Measurements from ENCODE around the gene ATG9B. TPM values are rescaled to one million over a fixed set of nuclear protein-coding genes. Genes with fewer than 3 reads are reported as not detected.

The ATG9B gene
- total and polyA plus RNA-seq, 2 donors (not counting 1 experiment from before 2014, with no cell fraction given) = 5.1 to 7.2 TPM

DNA sequence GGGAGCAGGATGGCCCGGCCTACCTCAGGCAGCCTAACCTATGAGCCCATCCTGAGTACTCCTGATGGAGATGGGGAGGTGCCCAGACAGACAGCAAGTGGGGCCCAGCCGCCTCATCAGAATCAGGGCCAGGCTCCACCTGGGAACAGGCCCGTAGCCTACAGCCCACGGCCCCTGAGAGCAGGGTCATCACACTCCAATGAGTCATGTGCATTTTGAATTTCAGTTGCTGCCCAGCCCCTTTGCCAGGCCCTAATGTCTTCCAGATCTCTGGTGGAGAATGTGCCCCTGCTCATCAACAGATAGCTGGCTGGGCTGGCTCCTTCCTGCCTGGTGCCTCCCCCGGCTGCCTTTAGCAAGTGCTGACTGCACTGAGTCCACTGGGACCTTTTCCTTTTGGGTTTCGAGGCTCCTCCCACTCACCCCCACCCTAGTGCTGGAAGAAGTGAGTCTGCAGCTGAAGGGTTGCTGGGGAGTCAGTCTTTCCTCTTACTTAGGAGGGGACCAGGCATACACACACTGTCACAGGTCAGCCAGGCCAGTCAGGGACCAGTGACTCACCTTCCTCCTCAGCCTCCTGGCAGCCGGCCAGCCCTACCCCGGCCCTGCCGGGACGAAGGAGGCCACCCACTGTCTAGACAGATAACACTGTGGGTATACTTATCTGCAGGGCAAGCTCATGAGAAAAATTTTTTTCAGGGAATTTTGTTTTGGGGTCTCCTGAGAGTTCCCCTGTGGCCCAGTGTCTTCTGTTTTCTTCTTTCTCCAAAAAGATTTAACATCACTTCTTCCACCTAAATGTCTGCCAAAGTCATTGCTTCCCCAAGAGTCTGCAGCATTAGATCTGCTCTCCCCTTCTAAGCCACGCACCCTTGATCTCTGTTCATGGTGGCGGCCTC is 14.9 kb upstream of the ATG9B start:
- DNase-seq (no peak), ATAC-seq (ENCODE audit: low read depth) (no peak)
- CTCF ChIA-PET = no interaction called here
- H3K9me3 ChIP-seq (ENCODE audit: control extremely low read depth in 1 of 3, control insufficient read depth in 2 of 3, insufficient read depth in 1 of 3, low read length in 2 of 3) = no peaks in the 10 kb centered on the region
- Mint-ChIP-seq H3K4me3 (no peak overlapping the region), H3K4me1 (no peaks in the 10 kb centered on the region), H3K27ac (no peak overlapping the region), H3K9me3 (ENCODE audit: insufficient read depth) (no peaks in the 10 kb centered on the region), H3K27me3 (no peaks in the 10 kb centered on the region)
- no peaks in the 10 kb centered on the region for H3K4me1 ChIP-seq (ENCODE audit: control insufficient read depth in 2 of 2, insufficient read depth in 2 of 2, low read length in 2 of 2)
- H3K27me3 ChIP-seq (replicated peaks in 1 of 4; ENCODE audit: control extremely low read depth in 1 of 4, control insufficient read depth in 3 of 4, insufficient read depth in 4 of 4, low read length in 3 of 4) = no peaks in the 10 kb centered on the region
- no peaks in the 10 kb centered on the region for H3K79me2 ChIP-seq (ENCODE audit: control insufficient read depth, insufficient read depth, low read length)
- H3K9ac ChIP-seq (ENCODE audit: low read length) = no peak overlapping the region
- no peak overlapping the region for H3K4me2 ChIP-seq (replicated peaks; ENCODE audit: low read depth, low read length, poor library complexity, severe bottlenecking)
- intact Hi-C loops (cut with micrococcal nuclease) = no loop called here
- no peak overlapping the region for H2AFZ ChIP-seq (ENCODE audit: insufficient read depth, low read depth, low read length, poor library complexity, severe bottlenecking)
- H3K27ac ChIP-seq (ENCODE audit: low read length in 2 of 2) = no peak overlapping the region
- H3K36me3 ChIP-seq (replicated peaks in 1 of 2; ENCODE audit: control extremely low read depth in 1 of 2, control insufficient read depth in 1 of 2, extremely low read depth in 1 of 2, insufficient read depth in 2 of 2, low read length in 1 of 2) = peaks cover 0 to 21% of the 10 kb centered on the region in 2 experiments
- 77% methylated on average over 8 of the region's 12 CpGs for WGBS (ENCODE audit: insufficient coverage)
- H3K4me3 ChIP-seq (ENCODE audit: control extremely low read depth in 1 of 5, extremely low read depth in 1 of 5, insufficient read depth in 1 of 5, low read depth in 2 of 5, low read length in 4 of 5) = no peak overlapping the region
- POLR2A ChIA-PET = no interaction called here
- TF ChIP-seq, protein P1, sequence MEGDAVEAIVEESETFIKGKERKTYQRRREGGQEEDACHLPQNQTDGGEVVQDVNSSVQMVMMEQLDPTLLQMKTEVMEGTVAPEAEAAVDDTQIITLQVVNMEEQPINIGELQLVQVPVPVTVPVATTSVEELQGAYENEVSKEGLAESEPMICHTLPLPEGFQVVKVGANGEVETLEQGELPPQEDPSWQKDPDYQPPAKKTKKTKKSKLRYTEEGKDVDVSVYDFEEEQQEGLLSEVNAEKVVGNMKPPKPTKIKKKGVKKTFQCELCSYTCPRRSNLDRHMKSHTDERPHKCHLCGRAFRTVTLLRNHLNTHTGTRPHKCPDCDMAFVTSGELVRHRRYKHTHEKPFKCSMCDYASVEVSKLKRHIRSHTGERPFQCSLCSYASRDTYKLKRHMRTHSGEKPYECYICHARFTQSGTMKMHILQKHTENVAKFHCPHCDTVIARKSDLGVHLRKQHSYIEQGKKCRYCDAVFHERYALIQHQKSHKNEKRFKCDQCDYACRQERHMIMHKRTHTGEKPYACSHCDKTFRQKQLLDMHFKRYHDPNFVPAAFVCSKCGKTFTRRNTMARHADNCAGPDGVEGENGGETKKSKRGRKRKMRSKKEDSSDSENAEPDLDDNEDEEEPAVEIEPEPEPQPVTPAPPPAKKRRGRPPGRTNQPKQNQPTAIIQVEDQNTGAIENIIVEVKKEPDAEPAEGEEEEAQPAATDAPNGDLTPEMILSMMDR (IDR thresholded peaks at IDR 0.05) = no peak
- no peak for TF ChIP-seq EZH2 (IDR thresholded peaks at IDR 0.05; ENCODE audit: borderline replicate concordance, insufficient read depth, low read depth, low read length, poor library complexity, severe bottlenecking)
- no peaks in the 10 kb centered on the region for H4K20me1 ChIP-seq (ENCODE audit: control insufficient read depth, insufficient read depth, low read length, poor library complexity, severe bottlenecking)

GRCh38 chr7:151035902-151036301 is 11.6 kb upstream of the ATG9B start:
- H3K9me3 Mint-ChIP-seq (ENCODE audit: insufficient read depth) = no peaks in the 10 kb centered on the region
- no peak for TF ChIP-seq EZH2 (IDR thresholded peaks at IDR 0.05; ENCODE audit: borderline replicate concordance, insufficient read depth, low read depth, low read length, poor library complexity, severe bottlenecking)
- TF ChIP-seq, protein P1 (IDR thresholded peaks at IDR 0.05) = no peak

More at GRCh38 chr7:151035902-151036301, 11.6 kb upstream of the ATG9B start:
- Histone ChIP-seq H4K20me1 (ENCODE audit: control insufficient read depth, insufficient read depth, low read length, poor library complexity, severe bottlenecking) (no peaks in the 10 kb centered on the region), H3K4me2 (replicated peaks; ENCODE audit: low read depth, low read length, poor library complexity, severe bottlenecking) (no peak overlapping the region), H3K9ac (ENCODE audit: low read length) (no peak overlapping the region), H3K79me2 (ENCODE audit: control insufficient read depth, insufficient read depth, low read length) (peaks cover 3% of the 10 kb centered on the region), H3K4me1 (ENCODE audit: control insufficient read depth in 2 of 2, insufficient read depth in 2 of 2, low read length in 2 of 2) (no peaks in the 10 kb centered on the region), H3K9me3 (ENCODE audit: control extremely low read depth in 1 of 3, control insufficient read depth in 2 of 3, insufficient read depth in 1 of 3, low read length in 2 of 3) (no peaks in the 10 kb centered on the region), H3K27me3 (replicated peaks in 1 of 4; ENCODE audit: control extremely low read depth in 1 of 4, control insufficient read depth in 3 of 4, insufficient read depth in 4 of 4, low read length in 3 of 4) (no peaks in the 10 kb centered on the region), H2AFZ (ENCODE audit: insufficient read depth, low read depth, low read length, poor library complexity, severe bottlenecking) (no peak overlapping the region), H3K27ac (ENCODE audit: low read length in 2 of 2) (no peak overlapping the region), H3K36me3 (replicated peaks in 1 of 2; ENCODE audit: control extremely low read depth in 1 of 2, control insufficient read depth in 1 of 2, extremely low read depth in 1 of 2, insufficient read depth in 2 of 2, low read length in 1 of 2) (peaks cover 0 to 23% of the 10 kb centered on the region in 2 experiments), H3K4me3 (ENCODE audit: control extremely low read depth in 1 of 5, extremely low read depth in 1 of 5, insufficient read depth in 1 of 5, low read depth in 2 of 5, low read length in 4 of 5) (no peak overlapping the region)
- Mint-ChIP-seq H3K27ac (no peak overlapping the region), H3K4me1 (no peaks in the 10 kb centered on the region), H3K27me3 (no peaks in the 10 kb centered on the region), H3K4me3 (no peak overlapping the region)
- DNase-seq (no peak), ATAC-seq (ENCODE audit: low read depth) (no peak)
- intact Hi-C loops (cut with micrococcal nuclease) = no loop called here
- ChIA-PET POLR2A (no interaction called here), CTCF (no interaction called here)
- WGBS (ENCODE audit: insufficient coverage) = 99% methylated on average over 16 of the region's 17 CpGs
